ENCODE results near the gene KLF15.

The KLF15 gene

GRCh38 chr3:126319701-126320295 is 37.4 kb downstream of the KLF15 start:
- no peak for DNase-seq (ENCODE audit: low spot score)

DNA sequence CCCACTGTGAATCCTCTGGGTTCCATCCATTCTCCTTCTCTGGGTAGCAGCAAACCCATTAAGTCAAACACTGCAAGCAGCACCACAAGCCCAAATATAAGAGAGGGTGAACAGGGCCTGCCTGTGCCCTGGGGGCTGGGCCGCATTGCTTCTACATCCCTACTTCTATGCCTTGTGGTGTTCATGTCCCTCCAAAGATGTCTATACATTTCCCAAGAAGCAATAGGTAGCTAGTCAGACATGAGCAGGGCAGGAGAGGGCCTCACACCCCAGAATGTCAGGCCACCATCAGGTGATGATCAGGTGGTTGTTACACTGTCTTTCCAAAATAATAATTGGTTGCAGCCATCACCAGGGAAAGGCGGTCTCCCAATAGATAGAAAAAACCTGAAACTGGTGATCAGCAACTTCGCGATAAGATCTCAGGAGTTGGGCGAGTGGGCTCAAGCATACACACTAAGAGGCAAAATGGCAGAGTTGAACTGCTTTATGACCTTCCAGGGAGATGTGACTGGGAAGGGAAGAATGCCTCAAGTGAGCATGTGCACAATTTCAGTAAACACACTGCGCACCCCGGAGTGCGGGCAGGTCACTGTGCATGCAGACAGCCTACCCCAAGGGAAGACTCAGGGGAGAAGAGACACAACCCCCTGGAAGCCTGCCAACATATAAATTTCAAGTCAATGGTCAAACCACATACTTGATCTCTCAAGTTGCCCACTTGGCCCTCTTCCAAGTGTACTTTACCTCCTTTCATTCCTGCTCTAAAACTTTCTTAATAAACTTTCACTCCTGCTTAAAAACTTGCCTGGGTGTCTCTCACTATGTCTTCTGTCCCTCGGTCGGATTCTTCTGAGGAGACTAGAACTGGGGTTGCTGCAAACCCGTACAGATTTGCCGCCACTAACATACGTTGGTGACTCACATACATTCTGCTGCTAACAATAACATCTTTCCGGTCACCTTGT is 39.9 kb downstream of the KLF15 start:
- no peak for DNase-seq (ENCODE audit: low spot score)

DNA sequence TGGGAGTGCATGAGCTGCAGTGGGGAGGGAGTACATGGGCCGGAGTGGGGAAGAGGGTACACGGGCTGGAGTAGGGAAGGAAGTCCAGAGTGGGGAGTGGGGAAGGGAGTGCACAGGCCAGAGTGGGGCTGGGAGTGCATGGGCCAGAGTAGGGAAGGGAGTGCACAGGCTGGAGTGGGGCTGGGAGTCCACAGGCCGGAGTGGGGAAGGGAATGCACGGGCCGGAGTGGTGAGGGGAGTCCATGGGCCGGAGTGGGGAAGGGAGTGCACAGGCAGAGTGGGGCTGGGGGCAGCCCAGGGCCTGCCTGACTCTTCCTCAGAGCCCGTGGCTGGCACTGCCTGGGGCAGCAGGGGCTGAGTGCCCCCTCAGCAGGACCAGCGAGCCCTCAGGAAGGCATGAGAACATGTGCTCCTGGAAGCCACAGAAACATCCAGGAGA is 40.7 kb downstream of the KLF15 start:
- DNase-seq (ENCODE audit: low spot score), result no peak

DNA sequence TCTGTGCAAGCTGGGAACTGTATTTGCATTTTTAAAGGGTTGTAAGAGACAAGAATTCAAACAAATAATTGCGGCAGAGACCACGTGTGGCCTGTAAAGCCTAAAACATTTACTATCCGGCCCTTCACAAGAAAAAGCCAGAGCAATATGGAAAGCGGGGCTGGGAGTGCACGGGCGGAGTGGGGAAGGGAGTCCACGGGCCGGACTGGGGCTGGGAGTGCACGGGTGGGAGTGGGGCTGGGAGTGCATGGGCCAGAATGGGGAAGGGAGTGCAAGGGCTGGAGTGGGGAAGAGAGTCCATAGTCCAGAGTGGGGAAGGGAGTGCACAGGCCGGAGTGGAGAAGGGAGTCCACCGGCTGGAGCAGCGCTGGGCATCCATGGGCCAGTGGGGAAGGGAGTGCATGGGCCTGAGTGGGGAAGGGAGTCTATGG is 41.2 kb downstream of the KLF15 start:
- DNase-seq (ENCODE audit: low spot score), result no peak

DNA sequence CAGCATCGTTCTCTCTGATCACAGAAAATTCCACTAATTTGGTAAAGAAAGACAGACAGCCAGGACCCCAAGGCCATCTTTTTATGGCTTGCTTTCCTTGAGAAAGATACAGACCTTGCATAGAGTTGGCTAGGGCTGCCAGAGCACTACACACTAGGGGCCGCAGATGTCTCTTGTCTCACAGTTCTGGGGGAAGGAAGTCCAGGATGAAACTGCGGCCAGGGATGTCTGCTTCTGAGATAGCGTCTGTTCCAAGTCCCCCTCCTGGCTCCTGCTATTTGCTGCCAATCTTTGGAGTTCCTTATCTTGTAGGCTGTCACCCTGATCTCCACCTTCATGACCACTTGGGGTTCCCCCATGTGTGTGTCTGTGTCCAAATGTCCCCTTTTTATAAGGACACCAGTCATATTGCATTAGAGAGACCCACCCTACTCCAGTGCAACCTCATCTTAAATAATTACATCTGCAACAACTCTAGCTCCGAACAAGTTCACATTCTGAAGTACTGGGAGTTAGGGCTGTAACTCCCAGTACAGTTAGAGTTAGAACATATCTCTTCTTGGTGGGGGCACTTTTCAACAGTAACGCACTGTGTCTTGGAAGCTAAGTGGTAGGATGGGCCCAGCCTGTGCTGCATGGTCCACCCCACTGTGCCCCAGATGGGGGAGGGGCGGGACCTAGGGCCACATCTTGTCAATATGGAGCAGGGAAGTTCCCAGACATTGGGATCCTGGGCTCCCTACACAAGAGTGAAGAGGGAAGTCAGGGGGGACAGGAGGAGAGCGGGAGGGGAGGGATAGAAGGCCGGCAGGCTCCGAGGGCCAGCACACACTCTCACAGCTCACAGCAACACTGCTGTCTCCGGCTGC is 42.2 kb downstream of the KLF15 start:
- no peak for DNase-seq (ENCODE audit: low spot score)

DNA sequence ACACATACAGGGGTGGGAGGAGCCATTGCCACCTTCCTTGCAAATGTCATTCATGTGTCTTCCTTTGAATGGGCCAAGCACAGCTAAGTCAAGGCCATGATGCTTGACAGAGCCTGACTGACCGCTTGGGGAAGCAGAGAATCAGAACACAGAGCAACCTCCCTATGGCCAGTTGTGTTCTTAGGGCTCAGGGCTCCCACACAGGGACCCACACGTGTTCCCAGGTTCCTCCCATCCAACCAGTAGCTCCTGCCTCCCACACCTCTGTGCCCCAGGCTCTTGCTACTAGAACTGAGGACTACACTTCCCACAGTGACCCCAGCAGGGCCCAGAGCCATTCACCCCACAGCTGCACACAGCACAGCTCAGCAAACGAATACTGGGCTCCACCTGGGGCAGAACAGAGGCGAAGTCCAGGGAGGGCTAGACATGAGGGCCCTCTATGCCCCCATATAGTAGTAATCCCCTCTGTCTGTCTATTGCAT is 42.9 kb downstream of the KLF15 start:
- no peak for DNase-seq (ENCODE audit: low spot score)

GRCh38 chr3:126313580-126314304 is 43.5 kb downstream of the KLF15 start:
- no peak for DNase-seq (ENCODE audit: low spot score)

DNA sequence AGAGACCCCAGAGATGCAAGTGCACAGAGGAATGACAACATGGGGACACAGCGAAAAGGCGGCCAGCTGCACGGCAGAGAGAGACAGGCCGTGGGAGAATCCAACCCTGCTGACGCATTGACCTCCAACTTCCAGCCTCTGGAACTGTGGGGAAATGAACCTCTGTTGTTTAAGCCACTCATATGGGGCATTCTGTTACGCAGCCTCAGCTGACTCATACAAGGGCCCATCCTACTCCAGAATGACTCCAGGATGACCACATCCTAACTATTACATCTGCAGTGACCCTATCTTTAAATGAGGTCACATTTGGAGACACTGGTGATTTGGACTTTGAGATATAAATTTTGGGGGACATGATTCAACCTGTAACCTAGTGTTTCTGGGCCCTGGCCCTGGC is 44.0 kb downstream of the KLF15 start:
- no peak for DNase-seq (ENCODE audit: low spot score)

GRCh38 chr3:126312341-126312740 is 44.9 kb downstream of the KLF15 start:
- no peak for DNase-seq (ENCODE audit: low spot score)

- no peak for DNase-seq (ENCODE audit: low spot score)
These were observed 45.8 kb downstream of the KLF15 start for GRCh38 chr3:126311338-126311978.

DNA sequence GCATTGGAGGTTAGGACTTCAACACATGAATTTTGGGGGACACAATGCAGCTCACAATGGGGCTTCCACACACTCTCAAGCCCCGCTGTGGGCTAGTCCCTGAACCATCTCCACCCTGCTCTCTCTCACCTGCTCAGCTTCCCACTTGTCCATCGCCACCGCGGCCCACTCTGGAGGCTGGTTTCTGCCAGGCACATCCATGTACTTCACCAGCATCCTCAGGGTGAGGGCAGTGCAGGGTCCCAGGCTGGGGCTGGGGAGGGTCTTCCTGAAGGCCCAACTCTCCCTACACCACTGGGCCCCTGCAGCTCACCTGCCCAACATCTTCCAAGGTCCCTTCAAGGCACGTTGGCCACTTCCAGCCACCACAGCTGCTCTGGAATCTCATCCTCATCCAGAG is 46.4 kb downstream of the KLF15 start:
- no peak for DNase-seq (ENCODE audit: low spot score)

DNA sequence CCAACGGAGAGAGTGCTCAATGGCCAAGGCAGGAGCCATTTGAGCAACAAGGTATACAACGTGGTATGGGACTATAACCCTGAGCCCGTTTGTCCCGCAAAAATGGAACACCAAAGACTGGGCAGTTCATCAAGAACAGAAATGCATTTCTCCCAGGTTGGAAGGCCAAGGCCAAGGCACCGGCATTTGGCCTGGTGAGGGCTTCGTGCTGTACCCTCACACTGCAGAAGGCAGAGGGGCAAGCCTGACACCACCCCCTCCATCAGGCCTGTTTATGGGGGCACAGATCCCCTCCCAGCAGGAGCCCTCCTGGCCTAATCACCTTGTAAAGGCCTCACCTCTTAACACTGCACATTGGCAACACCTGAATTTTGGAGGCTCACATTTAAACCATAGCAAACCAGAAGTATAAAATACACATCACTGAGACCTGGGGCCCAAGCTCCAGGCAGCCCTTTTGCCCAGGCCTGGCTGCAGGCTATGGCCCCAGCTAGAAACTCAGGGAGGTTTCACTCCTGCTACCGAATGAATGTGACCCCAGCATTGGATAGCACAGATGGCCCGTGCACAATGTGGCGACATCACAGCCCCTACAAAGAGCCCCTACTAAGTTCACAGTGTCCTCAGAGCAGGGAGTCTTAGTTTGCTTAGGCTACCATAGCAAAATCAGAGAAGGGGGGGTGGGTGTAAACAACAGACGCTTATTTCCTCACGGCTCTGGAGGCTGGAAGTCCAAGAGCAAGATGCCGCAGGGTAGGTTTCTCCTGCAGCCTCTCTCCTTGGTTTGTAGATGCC is 47.1 kb downstream of the KLF15 start:
- no peak for DNase-seq (ENCODE audit: low spot score)

GRCh38 chr3:126309165-126309564 is 48.0 kb downstream of the KLF15 start:
- DNase-seq (ENCODE audit: low spot score), result no peak

DNA sequence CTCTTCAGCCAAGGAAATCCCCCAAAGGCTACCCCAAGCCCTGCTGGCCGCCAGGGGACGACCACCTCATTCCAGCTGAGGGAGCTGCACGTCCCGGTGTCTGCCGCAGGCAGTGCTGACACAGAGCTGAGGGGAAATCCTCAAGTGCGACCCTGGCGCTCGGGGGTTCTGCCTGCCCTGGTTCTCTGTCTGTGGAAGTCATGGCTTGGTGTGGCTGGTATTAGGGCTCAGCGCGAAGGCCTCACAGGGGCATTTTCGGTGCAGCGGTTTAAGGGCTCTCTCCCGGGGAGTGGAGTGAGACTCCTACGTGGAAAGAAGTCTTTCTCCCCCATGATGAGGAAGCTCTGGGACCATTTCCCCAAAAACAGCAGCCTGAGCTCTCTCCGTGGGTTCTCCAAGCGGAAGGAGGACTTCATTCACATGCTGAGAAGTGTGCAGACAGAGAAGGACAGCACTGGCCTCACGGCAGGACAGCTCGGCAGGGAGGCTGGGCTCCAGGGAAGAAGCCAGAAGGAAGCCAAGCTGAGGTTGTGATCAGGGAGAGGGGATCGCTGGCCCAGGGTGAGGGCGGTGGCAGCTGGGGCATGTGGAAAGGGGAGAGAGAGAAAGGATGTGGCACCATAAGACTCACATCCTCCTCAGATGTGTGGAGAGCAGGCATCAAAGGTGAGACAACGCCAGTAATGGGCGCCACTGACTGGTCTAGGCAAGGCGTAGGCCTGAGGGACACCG is 48.6 kb downstream of the KLF15 start:
- DNase-seq (ENCODE audit: low spot score), result no peak

- no peak for DNase-seq (ENCODE audit: low spot score)
These were observed 49.4 kb downstream of the KLF15 start for GRCh38 chr3:126307591-126308393.

DNA sequence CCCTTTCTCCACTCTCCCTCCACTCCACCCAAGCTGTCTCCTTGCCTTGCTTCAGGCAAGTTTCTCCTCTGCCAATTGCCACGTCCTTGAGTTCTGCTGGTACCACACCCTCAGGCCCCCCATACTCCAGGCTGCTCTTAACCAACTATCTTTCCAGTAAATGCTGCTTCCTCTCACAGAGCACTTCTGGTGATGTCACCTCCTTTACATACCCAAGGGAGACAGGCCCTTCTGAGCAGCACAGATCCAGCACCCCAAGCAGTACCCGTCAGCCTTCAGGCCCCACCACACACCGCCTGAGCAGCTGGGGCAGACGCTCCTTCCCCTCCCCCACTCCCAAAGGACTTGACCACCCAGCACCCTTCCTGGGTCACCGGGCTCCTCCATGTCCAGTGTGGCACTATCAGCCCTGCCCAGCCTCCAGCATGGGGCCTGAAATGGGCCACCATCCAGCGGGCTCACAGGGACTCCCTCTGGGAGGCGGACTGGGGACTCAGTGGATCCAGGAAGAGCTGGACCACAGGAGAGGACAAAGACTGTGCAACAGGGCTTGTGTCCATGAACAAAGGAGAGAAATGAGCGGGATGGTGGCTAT is 50.2 kb downstream of the KLF15 start:
- DNase-seq (ENCODE audit: low spot score), result no peak

DNA sequence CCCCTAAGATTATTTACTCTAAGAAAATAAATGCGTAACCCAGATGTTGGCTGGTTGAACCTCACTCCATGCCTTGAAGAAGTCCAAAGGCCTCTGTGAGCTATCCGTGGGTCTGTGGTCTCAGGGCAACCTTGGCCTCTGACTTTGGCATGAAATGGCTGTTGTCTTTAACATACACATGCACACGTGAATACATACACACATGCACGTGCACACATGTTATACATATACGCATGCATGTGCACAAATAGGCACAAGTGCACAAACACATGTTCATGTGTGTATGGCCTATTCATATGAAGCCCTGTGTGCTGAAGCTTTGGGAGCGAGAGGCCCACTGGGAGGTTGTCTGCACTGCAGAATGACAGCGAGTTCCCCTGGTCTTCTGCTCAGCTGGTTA is 50.8 kb downstream of the KLF15 start:
- no peak for DNase-seq (ENCODE audit: low spot score)

- DNase-seq (ENCODE audit: low spot score), result no peak
These were observed 51.8 kb downstream of the KLF15 start for GRCh38 chr3:126305427-126305826.

All from cerebellar cortex (tissue), 1 donor.